ENCODE measurements around the gene DHRSX. TPM values are rescaled to one million over a fixed set of nuclear protein-coding genes. Genes with fewer than 3 reads are reported as not detected.
A peak's percentile ranks its signal among the peaks of the same experiment; 100 is the strongest.

The DHRSX gene
- total RNA-seq, 2 donors from 2014 or later = 19.9 to 21.9 TPM

DNA sequence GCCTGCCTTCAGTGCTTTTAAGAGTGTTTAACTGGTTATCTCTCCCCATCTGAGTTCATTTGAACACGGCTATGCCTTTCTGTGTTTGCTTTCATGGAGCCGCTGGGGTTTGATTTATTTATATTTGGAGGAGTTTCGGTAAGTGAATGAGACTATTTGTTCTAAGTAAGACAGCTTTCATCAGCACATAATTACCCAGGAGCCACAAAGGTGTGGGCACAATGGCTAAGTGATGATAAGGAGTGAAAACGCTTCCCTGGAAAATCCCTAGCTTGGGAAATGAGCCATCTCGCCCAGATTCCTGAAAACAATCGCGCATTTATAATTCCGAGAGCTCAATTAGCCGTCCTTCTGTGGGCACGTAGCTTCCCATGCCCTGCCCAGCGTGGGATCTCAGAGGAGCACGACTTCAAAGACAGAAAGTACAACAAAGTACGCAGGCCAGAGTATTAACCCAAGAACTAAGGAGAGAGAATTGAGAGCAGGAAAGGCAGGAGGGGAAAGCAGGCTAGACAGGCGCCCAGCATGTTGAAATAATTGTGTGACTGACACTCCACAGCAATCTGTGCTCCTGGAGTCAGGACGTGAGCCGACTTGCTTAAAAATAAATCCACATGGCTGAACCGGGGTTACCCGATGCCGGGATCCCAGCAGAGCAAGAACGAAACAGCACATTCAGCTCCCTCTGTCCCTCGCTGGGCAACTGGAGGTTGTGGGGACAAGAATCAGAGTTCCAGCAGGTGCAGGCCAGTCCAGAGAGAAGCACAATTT lies 99.0 kb downstream of the DHRSX start:
- H3K27ac ChIP-seq = peak overlapping the region in 1 of 2 donors; percentile 21
- H3K4me3 ChIP-seq = no peak overlapping the region
- TF ChIP-seq, protein P1, sequence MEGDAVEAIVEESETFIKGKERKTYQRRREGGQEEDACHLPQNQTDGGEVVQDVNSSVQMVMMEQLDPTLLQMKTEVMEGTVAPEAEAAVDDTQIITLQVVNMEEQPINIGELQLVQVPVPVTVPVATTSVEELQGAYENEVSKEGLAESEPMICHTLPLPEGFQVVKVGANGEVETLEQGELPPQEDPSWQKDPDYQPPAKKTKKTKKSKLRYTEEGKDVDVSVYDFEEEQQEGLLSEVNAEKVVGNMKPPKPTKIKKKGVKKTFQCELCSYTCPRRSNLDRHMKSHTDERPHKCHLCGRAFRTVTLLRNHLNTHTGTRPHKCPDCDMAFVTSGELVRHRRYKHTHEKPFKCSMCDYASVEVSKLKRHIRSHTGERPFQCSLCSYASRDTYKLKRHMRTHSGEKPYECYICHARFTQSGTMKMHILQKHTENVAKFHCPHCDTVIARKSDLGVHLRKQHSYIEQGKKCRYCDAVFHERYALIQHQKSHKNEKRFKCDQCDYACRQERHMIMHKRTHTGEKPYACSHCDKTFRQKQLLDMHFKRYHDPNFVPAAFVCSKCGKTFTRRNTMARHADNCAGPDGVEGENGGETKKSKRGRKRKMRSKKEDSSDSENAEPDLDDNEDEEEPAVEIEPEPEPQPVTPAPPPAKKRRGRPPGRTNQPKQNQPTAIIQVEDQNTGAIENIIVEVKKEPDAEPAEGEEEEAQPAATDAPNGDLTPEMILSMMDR (IDR thresholded peaks at IDR 0.05) = no peak
- H3K36me3 ChIP-seq = peaks cover under 1% of the 10 kb centered on the region
- H3K4me1 ChIP-seq = no peaks in the 10 kb centered on the region
- H3K9me3 ChIP-seq = no peaks in the 10 kb centered on the region
- DNase-seq (ENCODE audit: low spot score) = no peak
- no peaks in the 10 kb centered on the region for H3K27me3 ChIP-seq

DNA sequence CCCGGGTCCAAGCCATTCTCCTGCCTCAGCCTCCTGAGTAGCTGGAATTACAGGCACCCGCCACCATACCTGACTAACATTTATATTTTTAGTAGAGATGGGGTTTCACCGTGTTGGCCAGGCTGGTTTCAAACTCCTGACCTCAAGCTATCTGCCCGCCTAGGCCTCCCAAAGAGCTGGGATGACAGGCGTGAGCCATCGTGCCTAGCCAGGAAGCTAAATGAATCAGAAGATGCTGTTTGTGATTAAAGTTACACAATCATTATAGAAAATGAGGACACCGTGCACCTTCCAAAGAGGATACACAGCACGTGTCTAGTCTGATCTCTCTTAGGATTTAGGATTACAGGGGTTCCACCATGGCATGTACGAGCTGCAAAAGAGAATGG lies 99.6 kb downstream of the DHRSX start:
- H3K4me3 ChIP-seq = no peak overlapping the region
- H3K27ac ChIP-seq = peak overlapping the region in 1 of 2 donors; percentile 5
- TF ChIP-seq, protein P1 (IDR thresholded peaks at IDR 0.05) = no peak
- DNase-seq (ENCODE audit: low spot score) = no peak
- no peaks in the 10 kb centered on the region for H3K36me3 ChIP-seq
- no peaks in the 10 kb centered on the region for H3K4me1 ChIP-seq
- H3K9me3 ChIP-seq = no peaks in the 10 kb centered on the region
- H3K27me3 ChIP-seq = no peaks in the 10 kb centered on the region

DNA sequence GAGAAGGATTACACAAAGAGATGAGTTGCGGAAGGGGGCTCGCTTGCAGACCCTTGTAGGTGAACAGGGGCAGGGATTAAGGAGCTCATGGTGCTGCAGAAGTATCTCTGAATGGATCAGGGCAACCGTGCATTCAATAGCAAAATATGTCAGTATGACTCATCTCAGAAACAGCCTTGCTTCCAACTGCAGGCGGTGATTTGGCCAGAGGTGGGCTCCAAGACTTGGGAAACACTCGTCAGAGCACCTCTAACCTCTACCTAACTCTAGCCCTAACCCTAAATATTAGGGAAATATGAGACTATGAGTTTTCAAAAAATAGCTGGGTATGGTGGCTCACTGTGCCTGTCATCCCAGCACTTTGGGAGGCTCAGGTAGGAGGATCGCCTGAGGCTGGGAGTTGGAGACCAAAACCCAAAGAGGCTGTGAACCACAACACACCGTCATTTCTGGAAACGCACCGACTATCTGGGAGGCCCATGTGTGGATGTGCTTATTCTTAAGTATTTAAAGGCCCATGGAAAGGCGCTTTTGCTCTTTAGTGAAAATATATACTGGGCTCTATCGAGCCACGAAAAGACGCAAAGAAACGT lies 102.6 kb downstream of the DHRSX start:
- Histone ChIP-seq H3K9me3 (no peaks in the 10 kb centered on the region), H3K4me1 (no peaks in the 10 kb centered on the region), H3K36me3 (no peaks in the 10 kb centered on the region), H3K4me3 (no peak overlapping the region), H3K27ac (no peak overlapping the region), H3K27me3 (no peaks in the 10 kb centered on the region)
- no peak for DNase-seq (ENCODE audit: low spot score)
- TF ChIP-seq, protein P1 (IDR thresholded peaks at IDR 0.05) = no peak

DNA sequence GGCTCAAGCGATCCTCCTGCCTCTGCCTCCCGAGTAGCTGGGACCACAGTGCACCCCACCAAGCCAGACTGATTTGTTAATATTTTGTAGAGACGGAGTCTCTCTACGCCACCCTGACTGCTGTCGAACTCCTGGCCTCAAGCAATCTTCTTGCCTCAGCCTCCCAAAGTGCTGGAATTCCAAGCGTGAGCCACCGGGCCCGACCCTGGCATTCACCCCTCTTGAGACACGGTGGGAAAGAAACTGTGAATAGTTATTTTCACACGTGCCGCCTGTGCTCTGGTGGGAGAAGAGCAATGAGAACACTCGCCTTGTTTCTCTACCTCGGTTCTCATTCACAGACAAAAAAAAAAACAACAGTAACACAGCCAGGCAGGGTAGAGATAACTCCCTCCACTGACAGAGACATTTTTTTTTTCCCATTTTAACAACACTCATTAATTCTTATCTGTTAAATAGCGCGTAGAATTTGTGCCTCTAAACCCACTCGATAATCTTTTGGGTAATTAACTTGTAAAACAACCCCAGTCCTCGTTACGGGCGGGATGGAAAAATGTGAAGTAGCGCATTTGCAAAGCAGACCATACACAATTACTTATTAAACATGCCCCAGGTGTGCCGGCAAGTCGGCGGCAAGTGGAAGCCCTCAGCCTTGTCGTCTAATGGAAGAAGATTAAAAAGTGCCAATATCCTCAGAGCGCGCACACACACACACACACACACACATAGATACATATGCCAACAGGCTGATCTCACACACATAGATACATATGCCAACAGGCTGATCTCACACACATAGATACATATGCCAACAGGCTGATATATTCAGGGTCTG lies 103.3 kb downstream of the DHRSX start:
- Histone ChIP-seq H3K27me3 (no peaks in the 10 kb centered on the region), H3K36me3 (no peaks in the 10 kb centered on the region), H3K4me1 (no peaks in the 10 kb centered on the region), H3K9me3 (no peaks in the 10 kb centered on the region), H3K27ac (no peak overlapping the region), H3K4me3 (no peak overlapping the region)
- DNase-seq (ENCODE audit: low spot score) = no peak
- TF ChIP-seq, protein P1 (IDR thresholded peaks at IDR 0.05) = no peak

DNA sequence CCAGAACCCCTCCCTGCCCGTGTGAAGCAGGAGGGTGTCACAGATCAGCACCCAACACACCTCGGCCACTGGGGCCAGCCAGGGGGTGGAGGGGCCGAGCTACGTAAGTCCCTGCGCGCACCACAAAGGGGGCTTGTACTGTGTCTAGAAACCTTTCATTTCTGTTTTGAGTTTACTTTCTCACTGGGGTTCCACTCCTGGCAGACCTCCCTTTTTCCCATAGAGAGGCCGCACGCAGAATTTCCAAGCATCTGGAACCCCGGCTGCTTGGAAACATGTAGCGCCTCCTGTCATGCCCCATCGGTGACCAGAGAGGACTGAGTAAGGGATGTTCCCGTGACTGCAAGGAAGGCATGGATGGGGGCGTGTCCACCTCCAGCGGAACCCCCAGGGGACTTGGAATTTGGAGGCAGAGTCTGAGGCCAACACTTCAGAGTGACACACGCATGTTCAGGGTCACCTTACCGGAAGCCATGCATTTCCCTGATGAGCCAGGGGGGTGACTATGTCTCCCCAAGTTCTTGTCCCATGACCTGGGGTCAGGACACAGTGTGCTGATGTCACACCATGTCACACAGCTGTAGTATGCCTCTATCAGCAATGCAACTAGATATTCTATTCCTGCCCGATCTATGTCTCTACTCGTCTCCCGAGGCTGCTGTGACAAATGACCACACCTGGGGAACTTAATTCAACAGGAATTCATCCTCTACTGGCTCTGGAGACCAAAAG lies 105.3 kb downstream of the DHRSX start:
- H3K4me3 ChIP-seq = no peak overlapping the region
- no peak for DNase-seq (ENCODE audit: low spot score)
- TF ChIP-seq, protein P1 (IDR thresholded peaks at IDR 0.05) = no peak
- no peaks in the 10 kb centered on the region for H3K27me3 ChIP-seq
- H3K4me1 ChIP-seq = no peaks in the 10 kb centered on the region
- no peak overlapping the region for H3K27ac ChIP-seq
- peaks cover 0 to 6% of the 10 kb centered on the region in 2 donors for H3K9me3 ChIP-seq
- peaks cover 15% of the 10 kb centered on the region for H3K36me3 ChIP-seq

All from right atrium auricular region (tissue), 2 donors.